Measurements from ENCODE around the gene MYO7B.

The MYO7B gene

DNA sequence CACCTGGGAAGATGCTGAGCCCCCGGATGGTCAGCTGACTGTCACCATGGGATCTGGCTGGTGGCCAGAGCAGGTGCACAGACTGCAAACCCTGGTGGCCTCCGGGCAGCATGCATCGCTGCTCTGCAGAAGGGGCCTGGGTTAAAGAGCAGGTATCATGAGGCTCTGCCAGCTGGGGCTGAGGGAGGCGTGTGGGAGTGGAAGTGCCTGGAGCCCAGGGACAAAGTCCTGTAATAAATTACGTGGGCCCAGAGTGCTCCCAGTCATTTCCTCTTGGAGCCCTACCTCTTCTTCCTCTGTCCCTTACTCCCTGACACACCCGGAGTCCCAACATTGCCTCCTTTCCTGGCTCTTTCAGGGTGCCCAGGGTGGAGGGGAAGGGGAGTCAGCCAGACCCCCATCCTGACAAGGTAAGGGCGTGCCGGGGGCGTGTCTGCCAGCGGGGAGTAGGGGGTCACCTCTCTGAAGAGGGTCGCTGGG is at the start of gene MYO7B:
Gene MYO7B (plus strand): TSS at position 262 of the 480 bp plus-strand sequence. CDS start 24,040 bp downstream, outside the sequence.
- Histone ChIP-seq H3K27me3 (ENCODE audit: insufficient read depth, poor library complexity, severe bottlenecking) (no peaks in the 10 kb centered on the region), H3K9me3 (ENCODE audit: severe bottlenecking) (no peaks in the 10 kb centered on the region), H3K27ac (ENCODE audit: poor library complexity, severe bottlenecking) (no peak within 1 kb of the TSS), H3K4me1 (ENCODE audit: insufficient read depth, poor library complexity, severe bottlenecking) (no peaks in the 10 kb centered on the region), H3K4me3 (ENCODE audit: severe bottlenecking) (no peak within 1 kb of the TSS), H3K36me3 (ENCODE audit: low read depth) (no peaks in the 10 kb centered on the region)
- DNase-seq (ENCODE audit: low spot score) = no peak
- ATAC-seq (ENCODE audit: low read depth) = no peak
- TF ChIP-seq, protein P1, sequence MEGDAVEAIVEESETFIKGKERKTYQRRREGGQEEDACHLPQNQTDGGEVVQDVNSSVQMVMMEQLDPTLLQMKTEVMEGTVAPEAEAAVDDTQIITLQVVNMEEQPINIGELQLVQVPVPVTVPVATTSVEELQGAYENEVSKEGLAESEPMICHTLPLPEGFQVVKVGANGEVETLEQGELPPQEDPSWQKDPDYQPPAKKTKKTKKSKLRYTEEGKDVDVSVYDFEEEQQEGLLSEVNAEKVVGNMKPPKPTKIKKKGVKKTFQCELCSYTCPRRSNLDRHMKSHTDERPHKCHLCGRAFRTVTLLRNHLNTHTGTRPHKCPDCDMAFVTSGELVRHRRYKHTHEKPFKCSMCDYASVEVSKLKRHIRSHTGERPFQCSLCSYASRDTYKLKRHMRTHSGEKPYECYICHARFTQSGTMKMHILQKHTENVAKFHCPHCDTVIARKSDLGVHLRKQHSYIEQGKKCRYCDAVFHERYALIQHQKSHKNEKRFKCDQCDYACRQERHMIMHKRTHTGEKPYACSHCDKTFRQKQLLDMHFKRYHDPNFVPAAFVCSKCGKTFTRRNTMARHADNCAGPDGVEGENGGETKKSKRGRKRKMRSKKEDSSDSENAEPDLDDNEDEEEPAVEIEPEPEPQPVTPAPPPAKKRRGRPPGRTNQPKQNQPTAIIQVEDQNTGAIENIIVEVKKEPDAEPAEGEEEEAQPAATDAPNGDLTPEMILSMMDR (IDR thresholded peaks at IDR 0.05; ENCODE audit: poor library complexity, severe bottlenecking) = no peak

DNA sequence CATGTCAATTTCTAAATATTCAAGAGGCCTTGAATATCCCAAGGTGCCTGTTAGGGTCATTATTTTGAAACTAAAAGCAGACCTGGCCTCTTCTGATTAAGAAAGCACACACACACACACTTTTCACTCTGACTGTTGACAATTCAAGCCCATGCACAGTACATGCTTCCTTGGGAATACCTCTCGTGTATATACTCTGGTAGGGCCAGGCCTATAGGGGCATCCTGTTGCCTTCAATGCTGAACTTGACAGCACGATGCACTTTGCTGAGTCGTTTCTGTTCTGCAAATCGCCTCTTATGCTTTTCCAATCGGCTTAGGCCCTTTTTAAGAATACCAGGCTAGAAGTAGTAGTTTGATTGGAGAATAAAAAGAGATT is 49.8 kb upstream of the MYO7B start:
- Histone ChIP-seq H3K27ac (ENCODE audit: poor library complexity, severe bottlenecking) (no peak overlapping the region), H3K27me3 (ENCODE audit: insufficient read depth, poor library complexity, severe bottlenecking) (no peaks in the 10 kb centered on the region), H3K4me1 (ENCODE audit: insufficient read depth, poor library complexity, severe bottlenecking) (no peaks in the 10 kb centered on the region), H3K9me3 (ENCODE audit: severe bottlenecking) (no peaks in the 10 kb centered on the region), H3K36me3 (ENCODE audit: low read depth) (peaks cover 93% of the 10 kb centered on the region), H3K4me3 (ENCODE audit: severe bottlenecking) (no peak overlapping the region)
- ATAC-seq (ENCODE audit: low read depth) = no peak
- TF ChIP-seq, protein P1 (IDR thresholded peaks at IDR 0.05; ENCODE audit: poor library complexity, severe bottlenecking) = no peak
- DNase-seq (ENCODE audit: low spot score) = no peak

DNA sequence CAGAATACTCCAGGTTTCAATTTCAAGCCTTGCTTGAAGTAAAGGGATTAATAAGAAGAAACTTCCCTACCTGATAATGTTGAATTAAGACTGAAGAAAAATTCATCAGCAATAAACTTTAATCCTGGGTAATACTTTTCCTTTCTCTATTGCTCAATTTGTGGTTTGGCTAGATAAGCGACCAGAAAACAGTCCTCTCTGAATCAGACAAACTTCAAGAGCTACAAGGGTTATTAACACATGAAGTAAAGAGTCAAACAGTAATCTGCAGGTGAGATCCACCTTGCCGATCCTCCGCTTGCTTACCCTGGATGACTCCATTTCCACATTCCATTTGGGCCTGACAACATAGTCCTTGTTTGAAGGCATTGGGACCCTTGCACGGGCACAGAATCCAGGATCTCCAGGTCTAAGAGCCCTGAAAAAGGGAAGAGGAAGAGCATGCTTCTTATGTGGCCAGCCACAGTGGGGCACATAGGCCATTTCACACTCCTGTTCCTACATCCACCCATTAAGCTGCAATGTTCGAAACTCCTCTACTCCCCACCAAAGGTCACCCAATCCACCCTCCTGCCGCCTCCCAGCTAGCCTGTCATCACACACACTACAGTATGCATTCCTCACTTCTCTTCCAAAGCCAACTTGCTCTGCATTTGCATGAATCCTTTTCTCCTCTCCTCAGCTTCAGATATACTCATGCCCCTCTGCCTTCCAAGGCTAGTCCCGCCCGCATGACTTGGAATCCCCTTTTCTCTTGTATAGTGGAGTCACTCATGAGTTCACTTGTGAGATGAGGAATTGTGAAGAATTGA is 49.0 kb upstream of the MYO7B start:
- TF ChIP-seq, protein P1 (IDR thresholded peaks at IDR 0.05; ENCODE audit: poor library complexity, severe bottlenecking) = no peak
- ATAC-seq (ENCODE audit: low read depth) = no peak
- peaks cover 93% of the 10 kb centered on the region for H3K36me3 ChIP-seq (ENCODE audit: low read depth)
- H3K27me3 ChIP-seq (ENCODE audit: insufficient read depth, poor library complexity, severe bottlenecking) = no peaks in the 10 kb centered on the region
- H3K4me1 ChIP-seq (ENCODE audit: insufficient read depth, poor library complexity, severe bottlenecking) = no peaks in the 10 kb centered on the region
- DNase-seq (ENCODE audit: low spot score) = no peak
- no peak overlapping the region for H3K4me3 ChIP-seq (ENCODE audit: severe bottlenecking)
- H3K9me3 ChIP-seq (ENCODE audit: severe bottlenecking) = no peaks in the 10 kb centered on the region
- H3K27ac ChIP-seq (ENCODE audit: poor library complexity, severe bottlenecking) = no peak overlapping the region

DNA sequence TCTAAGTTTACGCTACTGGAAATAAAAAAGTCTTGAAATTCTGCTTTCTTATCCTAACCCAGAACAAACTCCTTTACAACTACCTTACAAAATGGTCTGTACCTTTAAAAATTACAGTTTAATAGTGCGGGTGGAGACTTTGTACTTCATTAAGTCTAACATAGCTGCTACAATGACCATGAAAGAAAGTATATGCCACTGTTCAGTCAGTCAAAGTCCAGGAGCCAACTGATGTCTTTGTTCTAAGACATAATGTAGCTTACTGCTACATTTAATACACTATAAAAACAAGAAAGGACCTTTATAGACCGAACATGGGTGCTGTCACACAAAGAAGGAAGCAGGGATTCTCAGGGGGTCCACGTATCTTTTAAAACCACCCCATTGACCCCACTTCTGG is 45.2 kb upstream of the MYO7B start:
- H3K27me3 ChIP-seq (ENCODE audit: insufficient read depth, poor library complexity, severe bottlenecking) = no peaks in the 10 kb centered on the region
- H3K9me3 ChIP-seq (ENCODE audit: severe bottlenecking) = no peaks in the 10 kb centered on the region
- no peak overlapping the region for H3K4me3 ChIP-seq (ENCODE audit: severe bottlenecking)
- H3K27ac ChIP-seq (ENCODE audit: poor library complexity, severe bottlenecking) = no peak overlapping the region
- no peak for ATAC-seq (ENCODE audit: low read depth)
- DNase-seq (ENCODE audit: low spot score) = no peak
- TF ChIP-seq, protein P1 (IDR thresholded peaks at IDR 0.05; ENCODE audit: poor library complexity, severe bottlenecking) = no peak
- H3K4me1 ChIP-seq (ENCODE audit: insufficient read depth, poor library complexity, severe bottlenecking) = no peaks in the 10 kb centered on the region
- peaks cover 99% of the 10 kb centered on the region for H3K36me3 ChIP-seq (ENCODE audit: low read depth)

DNA sequence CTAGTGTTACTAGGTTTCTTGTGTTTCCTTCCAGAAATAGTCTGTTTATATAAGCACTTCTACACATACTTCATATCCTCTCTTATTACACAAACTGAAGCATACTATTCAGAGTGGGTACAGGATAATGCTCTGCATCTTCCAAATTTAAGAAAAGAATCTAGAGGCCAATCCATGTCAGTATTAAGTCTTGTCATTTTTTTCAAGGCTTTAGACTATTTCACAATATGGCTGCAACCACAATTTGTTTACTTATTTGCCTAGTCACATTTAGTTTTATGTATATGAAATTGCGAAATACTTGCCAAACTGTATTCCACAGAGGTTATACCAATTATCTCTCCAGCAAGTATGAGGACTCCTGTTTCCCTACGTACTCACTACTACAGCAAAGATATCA is 37.1 kb upstream of the MYO7B start:
- peak; percentile 55; the same call in 2 of the 3 replicates for ATAC-seq (ENCODE audit: low read depth)
- H3K36me3 ChIP-seq (ENCODE audit: low read depth) = peaks cover 97% of the 10 kb centered on the region

More for the DNA sequence above, 37.1 kb upstream of the MYO7B start:
- H3K27me3 ChIP-seq (ENCODE audit: insufficient read depth, poor library complexity, severe bottlenecking) = no peaks in the 10 kb centered on the region
- no peaks in the 10 kb centered on the region for H3K4me1 ChIP-seq (ENCODE audit: insufficient read depth, poor library complexity, severe bottlenecking)
- no peak overlapping the region for H3K4me3 ChIP-seq (ENCODE audit: severe bottlenecking)
- H3K27ac ChIP-seq (ENCODE audit: poor library complexity, severe bottlenecking) = no peak overlapping the region
- TF ChIP-seq, protein P1 (IDR thresholded peaks at IDR 0.05; ENCODE audit: poor library complexity, severe bottlenecking) = no peak
- no peak for DNase-seq (ENCODE audit: low spot score)
- no peaks in the 10 kb centered on the region for H3K9me3 ChIP-seq (ENCODE audit: severe bottlenecking)
